HG03039 (cell line): Measurements from ENCODE around the gene TENM3.
A peak's percentile ranks its signal among the peaks of the same experiment; 100 is the strongest.

Experiments
- ATAC-seq: cut with Tn5 transposase; IDR thresholded peaks from one replicate; pipeline ENCODE4 v1.9.1; 2021; ENCODE audit warnings: mild to moderate bottlenecking, moderate library complexity; ENCODE audit not compliant: unreplicated experiment

TENM3 gene

DNA sequence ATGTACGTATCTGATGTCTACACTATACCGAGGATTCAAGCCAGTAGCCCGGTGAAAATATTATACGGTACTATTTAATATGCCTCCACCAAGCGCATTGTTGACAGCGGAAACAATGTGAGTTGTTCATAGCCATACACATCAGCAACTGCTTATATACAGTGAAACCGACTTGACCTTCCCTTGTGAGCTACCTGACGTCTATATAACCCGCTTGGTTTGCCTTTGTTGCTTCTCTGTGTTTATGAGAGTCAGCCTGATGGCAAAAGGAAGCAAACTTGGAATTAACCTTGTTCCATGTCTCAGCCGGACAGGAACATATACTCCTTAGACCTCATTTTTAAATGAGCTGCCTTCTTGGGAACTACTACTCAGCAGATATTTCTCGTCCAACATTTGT is 462.2 kb downstream of the TENM3 start:
- ATAC-seq: no peak

DNA sequence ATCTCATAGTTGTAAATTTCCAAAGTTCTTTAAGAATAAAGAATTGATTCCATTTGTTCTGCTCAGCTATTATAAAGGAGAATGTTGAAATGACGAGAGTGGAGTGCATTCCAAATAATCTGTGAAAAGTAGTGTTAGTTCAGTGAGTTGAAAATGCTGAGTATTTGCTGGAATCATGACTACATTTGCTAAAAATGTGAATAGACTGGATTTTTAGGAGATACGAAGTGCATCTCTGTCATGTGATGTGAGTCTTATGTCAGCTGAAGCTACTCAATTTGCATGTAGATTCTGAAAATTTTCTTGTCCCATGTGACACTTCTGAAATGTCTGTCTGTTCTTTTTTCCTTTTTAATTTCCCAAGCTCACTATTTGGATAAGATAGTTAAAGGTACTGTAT is 468.0 kb downstream of the TENM3 start:
- no peak for ATAC-seq

DNA sequence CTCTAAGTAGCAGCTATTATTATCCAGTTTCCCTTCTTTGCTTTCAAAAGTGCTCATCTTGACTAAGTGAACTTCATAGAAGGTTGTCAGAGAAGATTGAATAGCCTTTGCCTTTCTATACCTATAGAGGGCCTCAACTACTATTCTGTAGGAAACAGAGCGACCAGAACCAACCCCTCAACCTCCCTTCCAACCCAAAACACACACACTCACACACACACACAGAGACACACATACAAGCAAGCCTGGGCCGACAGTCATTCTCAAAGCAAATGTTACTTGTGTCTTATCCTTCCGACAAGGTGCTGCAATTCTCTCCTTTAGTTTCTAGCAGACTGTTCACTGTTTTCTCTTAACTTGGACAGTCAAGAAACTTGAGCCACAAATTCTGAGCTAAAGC is 472.3 kb downstream of the TENM3 start:
- no peak for ATAC-seq

DNA sequence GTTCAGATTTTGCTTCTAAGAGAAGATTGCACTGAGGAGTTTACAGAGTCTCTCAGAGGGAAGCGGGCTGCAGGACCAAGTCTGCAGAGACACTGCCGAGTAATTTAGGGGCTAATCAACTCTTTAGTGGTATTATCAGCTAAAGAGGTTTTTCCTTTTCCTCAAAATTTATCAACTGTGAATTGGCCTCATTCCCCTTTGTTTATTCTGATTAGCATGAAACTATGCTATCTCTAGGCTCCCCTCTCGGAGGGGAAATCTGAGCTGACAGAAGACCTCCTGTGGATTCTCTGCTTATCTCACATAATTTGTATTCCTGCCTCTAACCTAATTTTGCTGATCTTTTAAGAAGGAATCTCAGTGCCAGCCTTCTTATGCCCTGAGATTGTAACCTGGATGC is 473.0 kb downstream of the TENM3 start:
- no peak for ATAC-seq

DNA sequence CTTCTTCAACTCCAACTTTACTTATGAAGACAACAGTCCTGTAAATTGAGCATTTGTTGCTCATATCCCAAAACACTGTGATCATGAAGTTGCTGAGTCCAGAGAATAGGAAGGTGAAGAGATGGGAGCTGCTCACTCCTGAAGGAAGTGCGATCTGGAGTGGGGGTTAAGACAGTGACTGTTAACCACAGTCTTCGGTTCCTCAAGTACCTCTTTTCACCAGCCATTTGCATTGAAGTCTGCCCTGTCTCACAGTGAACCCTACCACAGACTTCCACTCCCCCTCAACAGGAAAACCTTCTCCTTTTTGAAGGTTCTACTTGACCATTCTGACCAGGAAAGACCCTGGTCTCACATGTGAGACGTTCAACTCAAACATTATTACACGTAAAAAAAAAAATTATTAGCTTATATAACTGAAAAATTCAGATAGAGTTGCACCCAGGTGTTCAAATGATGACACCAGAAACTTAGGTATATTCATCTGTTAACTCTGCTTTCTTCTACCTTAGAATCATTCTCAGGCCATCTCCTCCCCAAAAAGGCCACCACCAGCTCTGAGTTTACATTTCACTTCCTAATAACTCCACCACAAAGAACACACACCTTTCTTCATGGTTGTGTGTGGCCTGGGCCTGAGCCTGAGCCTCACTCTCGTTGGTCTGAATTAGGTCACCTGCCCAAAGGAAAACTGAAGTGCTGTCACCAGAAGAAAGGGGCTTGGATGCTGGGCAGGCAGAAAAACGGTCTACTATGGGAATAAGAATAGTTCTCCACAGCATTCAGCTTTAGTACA is 474.8 kb downstream of the TENM3 start:
- ATAC-seq: peak; percentile 65

DNA sequence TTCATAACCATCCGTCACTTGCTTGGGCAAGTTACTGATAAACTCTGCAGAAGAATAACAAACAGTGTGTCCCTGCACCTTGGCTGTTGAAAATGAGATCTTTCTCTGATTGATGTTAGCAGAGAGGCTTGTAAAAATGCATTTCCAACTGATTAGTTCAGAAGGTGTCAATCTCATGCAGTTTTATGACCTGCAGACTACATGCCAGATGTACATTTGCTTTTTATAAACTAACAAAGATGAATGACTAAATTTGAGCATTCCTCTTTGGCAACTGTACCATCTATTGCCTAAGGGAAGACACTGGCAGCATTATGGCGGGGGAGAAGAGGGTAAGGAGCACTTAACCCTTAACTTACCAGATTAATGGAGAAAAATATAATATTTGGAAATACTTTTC is 481.2 kb downstream of the TENM3 start:
- no peak for ATAC-seq

DNA sequence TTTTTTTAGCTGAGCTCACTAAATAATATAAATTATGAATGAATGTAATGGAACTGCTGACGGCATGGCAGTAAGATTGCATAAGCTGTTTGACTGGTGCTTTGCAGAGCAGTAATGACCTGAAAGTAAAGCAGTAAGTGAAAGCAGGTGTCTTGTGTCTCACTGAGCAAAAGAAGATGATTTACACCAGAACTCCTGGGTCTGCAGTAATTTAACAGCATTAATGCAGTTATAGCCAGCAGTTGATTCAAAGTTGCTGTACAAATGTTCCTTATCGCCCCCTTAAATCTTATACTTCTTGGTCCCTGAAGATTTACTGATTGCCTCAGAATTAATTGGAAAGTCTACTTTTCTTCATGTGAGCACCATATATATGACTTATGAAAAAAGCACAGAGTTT is 486.3 kb downstream of the TENM3 start:
- ATAC-seq: no peak

DNA sequence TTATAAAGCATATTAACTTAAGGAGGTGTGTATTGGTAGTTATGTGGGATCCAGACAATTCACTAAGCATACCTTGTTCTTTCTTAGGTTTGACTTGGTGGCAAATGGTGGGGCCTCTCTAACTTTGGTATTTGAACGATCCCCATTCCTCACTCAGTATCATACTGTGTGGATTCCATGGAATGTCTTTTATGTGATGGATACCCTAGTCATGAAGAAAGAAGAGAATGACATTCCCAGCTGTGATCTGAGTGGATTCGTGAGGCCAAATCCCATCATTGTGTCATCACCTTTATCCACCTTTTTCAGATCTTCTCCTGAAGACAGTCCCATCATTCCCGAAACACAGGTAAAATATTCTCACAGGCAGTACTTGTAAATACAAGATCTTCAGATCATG is 487.6 kb downstream of the TENM3 start:
- no peak for ATAC-seq

DNA sequence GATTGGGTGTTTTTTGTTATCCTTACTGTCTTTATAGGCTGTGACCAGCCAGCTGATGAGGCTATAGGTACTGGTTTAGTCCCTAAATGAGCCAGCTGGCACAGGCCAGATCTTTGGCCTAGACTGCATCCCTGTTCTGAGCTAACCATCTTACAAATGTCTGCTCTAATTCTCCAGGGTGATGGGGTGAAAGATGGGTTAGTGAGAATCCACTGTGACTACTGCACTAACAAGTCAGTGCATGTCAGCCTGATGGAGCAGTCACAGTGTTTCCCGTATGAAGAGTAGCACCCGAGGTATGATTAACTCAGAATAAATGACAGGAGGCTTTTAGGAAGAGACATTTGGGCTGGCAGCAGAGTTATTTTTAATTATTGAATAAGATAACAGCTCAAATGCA is 493.0 kb downstream of the TENM3 start:
- ATAC-seq: no peak

DNA sequence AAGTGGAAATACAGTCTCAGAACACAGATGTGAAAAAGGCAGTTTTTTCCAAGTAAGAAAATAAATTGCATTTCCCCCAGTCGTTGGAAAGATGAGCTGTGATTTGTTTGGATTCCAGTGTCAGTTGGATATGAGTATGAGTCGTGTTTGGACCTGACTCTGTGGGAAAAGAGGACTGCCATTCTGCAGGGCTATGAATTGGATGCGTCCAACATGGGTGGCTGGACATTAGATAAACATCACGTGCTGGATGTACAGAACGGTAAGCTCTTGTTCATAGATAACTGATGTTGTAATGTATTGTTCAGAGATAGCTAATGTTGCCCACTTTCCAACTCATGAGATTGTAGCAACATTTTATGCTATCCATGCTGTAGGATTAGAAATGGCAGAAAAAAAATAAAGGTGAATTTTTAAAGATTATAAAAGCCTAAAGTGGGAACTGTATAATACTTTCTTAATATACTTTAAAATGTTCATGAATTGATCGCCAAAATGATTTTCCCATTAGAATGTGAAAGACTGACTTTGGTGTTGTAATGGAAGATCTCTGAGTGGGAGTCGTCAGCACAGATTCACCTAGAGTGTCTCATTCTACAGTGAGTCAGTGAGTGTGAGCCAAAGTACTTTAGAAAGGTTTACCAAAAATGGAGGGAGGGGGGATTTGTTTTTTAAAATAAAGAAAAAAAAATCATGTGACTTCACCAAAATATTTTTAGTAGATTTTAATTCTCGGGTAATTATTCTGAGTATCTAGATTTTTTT is 495.3 kb downstream of the TENM3 start:
- no peak for ATAC-seq

DNA sequence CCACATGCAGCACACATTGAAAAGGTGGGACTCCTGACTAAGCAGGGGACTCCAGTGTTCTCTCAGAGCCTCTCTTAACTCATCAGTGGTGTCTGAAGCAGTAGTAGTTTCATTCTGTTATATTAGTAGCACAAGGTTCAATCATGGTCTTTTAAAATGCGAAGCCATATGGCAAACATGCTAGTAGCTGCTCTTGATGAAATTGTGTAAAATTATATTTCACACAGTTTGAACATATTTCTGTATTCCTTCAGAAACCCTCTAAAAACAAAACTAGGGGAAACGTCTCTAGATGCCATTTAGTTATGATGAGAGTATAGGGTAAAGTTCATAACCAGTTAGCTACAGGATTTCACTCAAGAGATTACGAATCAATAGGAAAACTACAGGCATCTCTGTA is 497.1 kb downstream of the TENM3 start:
- ATAC-seq: no peak

DNA sequence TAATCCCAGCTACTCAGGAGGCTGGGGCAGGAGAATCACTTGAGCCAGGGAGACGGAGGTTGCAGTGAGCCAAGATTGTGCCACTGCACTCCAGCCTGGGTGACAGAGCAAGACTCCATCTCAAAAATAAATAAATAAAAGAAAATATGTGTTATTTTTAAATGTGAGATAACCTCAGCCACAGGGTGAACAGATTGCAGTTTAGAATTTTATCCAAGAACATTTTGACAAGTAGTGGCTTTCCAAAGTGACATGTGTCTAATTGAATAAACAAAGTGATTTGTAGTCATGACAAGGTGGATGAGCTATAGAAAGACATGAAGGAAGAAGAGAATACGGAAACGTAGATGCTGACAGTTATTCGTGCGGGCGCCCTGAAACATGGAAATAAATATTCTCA is 497.9 kb downstream of the TENM3 start:
- ATAC-seq: no peak

DNA sequence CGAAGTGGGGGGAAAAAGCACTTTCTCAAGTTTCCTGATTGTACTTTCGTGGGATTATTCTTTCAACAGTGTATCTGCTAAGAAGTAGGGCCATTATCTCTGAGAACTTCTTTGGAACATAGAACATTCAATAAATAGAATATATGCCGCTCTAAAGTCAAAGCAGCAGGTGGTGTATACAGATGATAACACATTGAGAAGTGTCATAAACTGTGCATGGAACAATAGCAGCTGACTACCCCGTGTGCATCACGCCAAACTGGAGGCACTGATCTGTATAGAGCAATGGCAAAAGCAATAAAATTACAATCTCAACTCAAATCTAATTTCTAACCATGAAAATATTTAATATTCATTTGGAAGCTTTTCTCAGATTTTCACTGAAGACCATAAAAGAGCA is 498.7 kb downstream of the TENM3 start:
- ATAC-seq: no peak

DNA sequence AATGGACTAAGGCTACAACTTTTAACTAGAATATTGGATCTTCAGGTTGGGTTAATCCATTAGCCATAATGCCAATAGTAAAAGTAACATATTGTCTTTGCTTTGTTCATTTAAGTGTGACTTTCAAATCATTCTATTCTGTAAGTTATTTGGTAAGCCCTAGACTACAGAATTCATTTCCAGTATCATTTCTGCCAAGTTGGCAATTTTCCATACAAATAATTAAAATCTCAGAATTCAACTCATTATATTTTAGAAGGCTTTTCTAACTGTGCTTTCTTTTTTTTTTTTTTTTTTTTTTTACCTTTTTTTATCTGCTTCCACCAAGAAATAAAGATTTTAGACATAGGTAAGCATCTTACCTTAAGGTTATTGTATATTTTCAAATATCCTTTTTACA is 500.6 kb downstream of the TENM3 start:
- ATAC-seq: no peak

DNA sequence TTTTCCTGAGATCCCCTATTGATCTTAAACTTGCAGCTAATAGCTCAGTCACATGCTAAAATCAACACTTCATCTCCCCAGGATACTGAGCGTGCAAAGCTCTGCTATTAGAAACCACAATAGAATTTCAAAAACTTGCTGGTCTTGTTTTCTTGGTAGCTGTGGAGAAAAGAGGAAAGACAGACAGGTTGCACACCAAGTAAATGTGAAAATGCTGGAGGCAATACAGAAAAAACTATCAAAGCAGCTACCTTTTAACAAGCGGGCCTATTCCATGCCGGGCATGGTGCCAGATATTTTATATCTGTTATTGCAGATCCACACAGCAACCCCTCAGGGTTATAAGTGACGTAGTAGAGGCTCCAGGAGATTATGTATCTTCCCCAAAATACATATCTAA is 502.0 kb downstream of the TENM3 start:
- no peak for ATAC-seq

DNA sequence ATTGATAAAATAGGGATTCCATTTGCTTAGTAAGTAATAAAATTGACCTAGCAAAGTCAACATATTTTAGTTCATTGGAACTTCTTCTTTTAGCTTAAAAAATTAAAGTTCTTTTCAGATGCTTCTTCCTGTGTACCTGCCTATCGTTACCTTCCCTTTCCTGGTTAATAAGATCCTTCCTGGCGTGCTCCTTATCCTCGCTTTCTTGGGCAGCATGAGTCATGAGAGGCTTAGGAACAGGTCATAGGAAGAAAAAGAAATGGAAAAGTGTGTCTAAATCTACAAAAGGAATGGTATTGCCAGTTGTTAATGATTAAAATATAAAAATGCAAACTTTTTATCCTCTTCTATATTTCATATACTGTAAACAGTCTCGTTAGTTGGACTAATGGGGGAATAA is 503.7 kb downstream of the TENM3 start:
- no peak for ATAC-seq

DNA sequence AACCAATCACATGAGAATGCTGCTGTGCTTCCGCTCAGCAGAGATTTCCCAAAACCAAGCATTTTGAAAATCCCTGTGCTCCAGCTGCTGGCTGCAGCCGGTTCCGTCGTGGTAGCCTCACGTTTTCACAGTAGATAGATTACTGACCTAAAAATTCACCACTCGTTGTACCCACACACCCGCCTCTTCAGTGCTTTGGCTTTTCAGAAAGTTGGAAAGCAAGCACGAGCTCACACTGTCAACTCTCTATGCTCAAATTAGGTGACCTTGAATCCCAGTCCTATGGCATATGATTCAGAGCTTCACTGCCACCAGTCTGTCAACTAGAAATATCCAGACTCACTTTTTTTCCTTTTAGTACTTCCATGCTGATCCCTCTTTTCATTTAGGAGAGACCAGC is 505.1 kb downstream of the TENM3 start:
- ATAC-seq: no peak

DNA sequence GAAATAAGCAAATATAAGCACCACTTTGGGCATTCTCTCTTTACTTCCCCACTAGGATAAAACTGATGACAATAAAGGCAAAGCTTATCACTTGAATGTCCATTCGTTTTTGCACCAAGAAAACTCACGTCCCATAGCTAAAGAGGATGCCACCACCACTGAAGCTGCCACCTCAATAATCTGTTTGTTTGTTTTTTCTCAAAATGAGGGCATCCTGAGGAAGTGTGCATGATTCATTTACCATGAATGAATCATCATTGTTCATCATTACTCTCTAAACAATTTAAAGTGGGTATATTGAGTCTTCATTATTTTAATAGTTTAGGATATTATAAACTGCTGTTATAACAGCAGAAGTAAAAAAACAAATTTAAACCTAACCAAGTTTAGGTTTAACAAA is 505.7 kb downstream of the TENM3 start:
- no peak for ATAC-seq

DNA sequence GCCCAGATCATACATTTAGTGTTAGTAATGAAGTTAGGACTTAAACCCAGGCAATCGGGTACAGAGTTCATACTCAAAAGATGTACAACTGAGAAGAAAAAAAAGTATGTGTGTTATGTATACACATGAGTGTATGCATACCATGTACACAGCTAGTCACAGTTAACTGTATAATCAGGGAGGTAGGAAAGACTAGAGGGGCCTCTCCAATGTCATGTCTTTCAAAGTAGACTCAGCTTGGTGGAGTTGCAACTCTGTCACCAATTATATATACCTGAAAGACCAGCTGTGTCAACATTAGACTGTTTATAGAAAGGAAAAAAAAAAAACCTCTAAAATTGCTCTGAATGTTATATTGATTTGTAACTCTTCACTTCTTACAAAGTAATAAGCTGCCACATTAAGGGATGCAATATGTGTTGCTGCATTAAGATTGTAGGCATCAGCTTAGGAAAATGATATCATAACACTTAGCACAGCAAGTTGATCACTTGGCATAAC is 506.5 kb downstream of the TENM3 start:
- ATAC-seq: no peak

DNA sequence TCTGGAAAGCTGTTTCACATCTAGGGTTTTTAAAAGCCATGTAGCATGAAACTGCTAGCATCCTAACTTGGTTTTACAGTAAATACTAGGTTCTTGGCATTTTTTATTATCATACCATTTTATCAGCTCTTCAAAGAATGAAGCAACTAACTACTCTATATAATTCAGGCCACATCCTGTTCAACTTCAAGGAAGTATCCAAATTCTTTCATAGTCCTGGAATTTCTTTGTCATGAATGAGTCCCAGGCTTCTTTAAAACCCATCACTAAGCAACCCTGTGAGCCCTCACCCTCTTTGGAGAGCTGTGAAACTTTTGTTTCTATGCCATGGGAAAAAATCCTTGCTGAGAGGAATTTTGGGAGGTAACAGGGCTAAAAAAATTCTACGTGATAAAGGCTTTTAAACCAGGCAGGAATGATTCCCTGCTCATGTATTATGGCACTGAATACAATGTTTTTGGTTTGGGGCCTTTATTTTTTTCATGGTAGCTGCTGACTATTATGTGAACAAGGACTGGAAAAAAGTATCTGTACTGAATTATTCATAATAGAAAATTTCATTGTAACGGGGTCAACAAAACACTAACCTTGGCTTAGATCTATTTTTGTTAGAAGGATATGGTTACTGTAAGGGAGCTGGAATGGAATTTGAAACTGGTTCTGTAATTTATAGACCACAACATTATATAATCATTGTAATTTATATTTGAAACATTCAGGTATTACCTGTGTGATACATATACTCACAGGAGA is 509.1 kb downstream of the TENM3 start:
- no peak for ATAC-seq

DNA sequence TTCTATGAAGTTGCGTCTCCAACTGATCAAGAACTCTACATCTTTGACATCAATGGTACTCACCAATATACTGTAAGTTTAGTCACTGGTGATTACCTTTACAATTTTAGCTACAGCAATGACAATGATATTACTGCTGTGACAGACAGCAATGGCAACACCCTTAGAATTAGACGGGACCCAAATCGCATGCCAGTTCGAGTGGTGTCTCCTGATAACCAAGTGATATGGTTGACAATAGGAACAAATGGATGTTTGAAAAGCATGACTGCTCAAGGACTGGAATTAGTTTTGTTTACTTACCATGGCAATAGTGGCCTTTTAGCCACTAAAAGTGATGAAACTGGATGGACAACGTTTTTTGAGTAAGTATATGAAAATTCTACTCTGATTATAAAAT is 511.7 kb downstream of the TENM3 start:
- no peak for ATAC-seq
